ENCODE results near the gene SLC6A4.
"Not testable (repeated sequence)": the region's sequence is repeated elsewhere in the genome, so short reads cannot be mapped to it uniquely, and the experiment has no call there.

The SLC6A4 gene

GRCh38 chr17:30207655-30208054, 27.8 kb downstream of the SLC6A4 start:
- ChIA-PET CTCF (interaction anchor here (1.7 kb wide), 1 partner anchor 14 kb away, joined by 3 read pairs; no protein-coding TSS in a partner anchor), POLR2A (no interaction called here)
- no peak for DNase-seq
- H3K27ac ChIP-seq (ENCODE audit: insufficient read depth in 1 of 2, low read depth in 1 of 2, low read length in 2 of 2, poor library complexity in 1 of 2, severe bottlenecking in 2 of 2), result no peak overlapping the region
- H3K9me3 ChIP-seq (ENCODE audit: control extremely low read depth in 1 of 5, control insufficient read depth in 4 of 5, insufficient read depth in 2 of 5, low read depth in 1 of 5, low read length in 4 of 5), result no peaks in the 10 kb centered on the region
- H3K4me1 ChIP-seq (ENCODE audit: control extremely low read depth in 1 of 4, control insufficient read depth in 4 of 4, insufficient read depth in 4 of 4, low read length in 3 of 4), result peaks cover 0 to 4% (median 0%) of the 10 kb centered on the region in 4 experiments
- H3K4me3 ChIP-seq (ENCODE audit: control insufficient read depth in 1 of 7, extremely low read depth in 1 of 7, insufficient read depth in 4 of 7, low read depth in 2 of 7, low read length in 6 of 7), result no peak overlapping the region
- peaks cover 0 to 11% (median 0%) of the 10 kb centered on the region in 5 experiments for H3K27me3 ChIP-seq (replicated peaks in 2 of 5; ENCODE audit: control insufficient read depth in 4 of 5, insufficient read depth in 5 of 5, low read length in 4 of 5)
- 89% methylated on average over 9 of the region's 9 CpGs for WGBS (ENCODE audit: insufficient coverage)
- H3K36me3 ChIP-seq (ENCODE audit: control insufficient read depth in 4 of 4, insufficient read depth in 4 of 4, low read length in 3 of 4), result no peaks in the 10 kb centered on the region

- Histone ChIP-seq H3K27ac (ENCODE audit: insufficient read depth in 1 of 2, low read depth in 1 of 2, low read length in 2 of 2, poor library complexity in 1 of 2, severe bottlenecking in 2 of 2) (no peak overlapping the region), H3K4me1 (ENCODE audit: control extremely low read depth in 1 of 4, control insufficient read depth in 4 of 4, insufficient read depth in 4 of 4, low read length in 3 of 4) (peaks cover 0 to 4% (median 0%) of the 10 kb centered on the region in 4 experiments), H3K36me3 (ENCODE audit: control insufficient read depth in 4 of 4, insufficient read depth in 4 of 4, low read length in 3 of 4) (no peaks in the 10 kb centered on the region), H3K27me3 (replicated peaks in 2 of 5; ENCODE audit: control insufficient read depth in 4 of 5, insufficient read depth in 5 of 5, low read length in 4 of 5) (peaks cover 0 to 9% (median 0%) of the 10 kb centered on the region in 5 experiments), H3K4me3 (ENCODE audit: control insufficient read depth in 1 of 7, extremely low read depth in 1 of 7, insufficient read depth in 4 of 7, low read depth in 2 of 7, low read length in 6 of 7) (no peak overlapping the region), H3K9me3 (ENCODE audit: control extremely low read depth in 1 of 5, control insufficient read depth in 4 of 5, insufficient read depth in 2 of 5, low read depth in 1 of 5, low read length in 4 of 5) (no peaks in the 10 kb centered on the region)
- DNase-seq, result peak in 1 of 3 donors; percentile 3
- CTCF ChIA-PET, result interaction anchor here (1.2 kb wide), 1 partner anchor 9 kb away, joined by 3 read pairs; no protein-coding TSS in a partner anchor
- WGBS (ENCODE audit: insufficient coverage), result 93% methylated on average over 5 of the region's 6 CpGs
- POLR2A ChIA-PET, result no interaction called here
These were observed 32.0 kb downstream of the SLC6A4 start for GRCh38 chr17:30203471-30203981.

- DNase-seq; H3K27ac ChIP-seq (ENCODE audit: insufficient read depth in 1 of 2, low read depth in 1 of 2, low read length in 2 of 2, poor library complexity in 1 of 2, severe bottlenecking in 2 of 2); POLR2A ChIA-PET; H3K27me3 ChIP-seq (replicated peaks in 2 of 5; ENCODE audit: control insufficient read depth in 4 of 5, insufficient read depth in 5 of 5, low read length in 4 of 5); CTCF ChIA-PET; H3K4me1 ChIP-seq (ENCODE audit: control extremely low read depth in 1 of 4, control insufficient read depth in 4 of 4, insufficient read depth in 4 of 4, low read length in 3 of 4); H3K4me3 ChIP-seq (ENCODE audit: control insufficient read depth in 1 of 7, extremely low read depth in 1 of 7, insufficient read depth in 4 of 7, low read depth in 2 of 7, low read length in 6 of 7); H3K9me3 ChIP-seq (ENCODE audit: control extremely low read depth in 1 of 5, control insufficient read depth in 4 of 5, insufficient read depth in 2 of 5, low read depth in 1 of 5, low read length in 4 of 5); H3K36me3 ChIP-seq (ENCODE audit: control insufficient read depth in 4 of 4, insufficient read depth in 4 of 4, low read length in 3 of 4): not testable (repeated sequence)
- 99% methylated on average over 8 of the region's 9 CpGs for WGBS (ENCODE audit: insufficient coverage)
These were observed 34.8 kb downstream of the SLC6A4 start for GRCh38 chr17:30200656-30201055.

DNA sequence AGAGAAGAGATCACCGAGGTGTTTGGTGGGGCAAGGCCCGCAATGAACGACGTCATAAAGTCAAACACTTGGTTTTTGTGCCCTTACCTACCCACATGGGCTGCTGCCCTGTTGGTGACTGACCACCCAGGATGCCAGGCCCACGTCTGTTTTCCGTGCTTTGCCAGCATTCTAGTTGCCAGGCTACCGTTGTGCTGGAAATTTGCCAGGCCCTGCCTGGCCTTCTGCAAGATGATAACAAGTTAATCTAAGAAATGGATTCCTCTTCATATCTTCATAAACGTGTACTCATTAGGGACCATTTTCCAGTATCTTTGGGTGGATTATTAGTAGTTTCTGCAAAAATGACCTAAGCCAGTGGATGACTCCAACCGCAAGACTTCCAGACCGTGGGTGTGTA, 35.4 kb downstream of the SLC6A4 start:
- no peak overlapping the region for H3K4me3 ChIP-seq (ENCODE audit: control insufficient read depth in 1 of 7, extremely low read depth in 1 of 7, insufficient read depth in 4 of 7, low read depth in 2 of 7, low read length in 6 of 7)
- peaks cover 0 to 2% (median 0%) of the 10 kb centered on the region in 5 experiments for H3K27me3 ChIP-seq (replicated peaks in 2 of 5; ENCODE audit: control insufficient read depth in 4 of 5, insufficient read depth in 5 of 5, low read length in 4 of 5)
- H3K36me3 ChIP-seq (ENCODE audit: control insufficient read depth in 4 of 4, insufficient read depth in 4 of 4, low read length in 3 of 4), result no peaks in the 10 kb centered on the region
- H3K4me1 ChIP-seq (ENCODE audit: control extremely low read depth in 1 of 4, control insufficient read depth in 4 of 4, insufficient read depth in 4 of 4, low read length in 3 of 4), result no peaks in the 10 kb centered on the region
- no peak overlapping the region for H3K27ac ChIP-seq (ENCODE audit: insufficient read depth in 1 of 2, low read depth in 1 of 2, low read length in 2 of 2, poor library complexity in 1 of 2, severe bottlenecking in 2 of 2)
- ChIA-PET CTCF (no interaction called here), POLR2A (no interaction called here)
- H3K9me3 ChIP-seq (ENCODE audit: control extremely low read depth in 1 of 5, control insufficient read depth in 4 of 5, insufficient read depth in 2 of 5, low read depth in 1 of 5, low read length in 4 of 5), result no peaks in the 10 kb centered on the region
- WGBS (ENCODE audit: insufficient coverage), result 96% methylated on average over 7 of the region's 10 CpGs
- no peak for DNase-seq

DNA sequence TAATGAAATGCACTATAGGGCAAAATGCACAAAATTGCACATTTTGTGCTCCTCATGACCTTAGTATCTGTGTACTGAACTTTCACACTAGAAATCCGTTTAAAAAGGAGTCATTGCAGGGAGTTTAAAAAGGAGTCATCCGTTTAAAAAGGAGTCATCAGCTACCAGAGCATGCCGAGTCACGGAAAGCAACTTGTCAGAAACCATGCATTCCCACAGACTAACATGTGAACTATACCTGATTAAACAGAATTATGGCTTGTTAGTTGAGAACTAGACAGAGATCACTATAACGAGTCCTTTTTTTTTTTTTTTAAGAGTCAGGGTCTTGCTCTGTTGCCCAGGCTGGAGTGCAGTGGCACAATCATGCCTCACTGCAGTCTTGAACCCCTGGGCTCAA, 35.9 kb downstream of the SLC6A4 start:
- no peak overlapping the region for H3K27ac ChIP-seq (ENCODE audit: insufficient read depth in 1 of 2, low read depth in 1 of 2, low read length in 2 of 2, poor library complexity in 1 of 2, severe bottlenecking in 2 of 2)
- DNase-seq, result no peak
- H3K9me3 ChIP-seq (ENCODE audit: control extremely low read depth in 1 of 5, control insufficient read depth in 4 of 5, insufficient read depth in 2 of 5, low read depth in 1 of 5, low read length in 4 of 5), result no peaks in the 10 kb centered on the region
- no peaks in the 10 kb centered on the region for H3K36me3 ChIP-seq (ENCODE audit: control insufficient read depth in 4 of 4, insufficient read depth in 4 of 4, low read length in 3 of 4)
- ChIA-PET CTCF (interaction anchor here (1.3 kb wide), 1 partner anchor 12 kb away, joined by 3 read pairs; no protein-coding TSS in a partner anchor), POLR2A (interaction anchor here (0.7 kb wide), 1 partner anchor 125 kb away, joined by 4 read pairs; no protein-coding TSS in a partner anchor)
- 96% methylated on average over 3 of the region's 5 CpGs for WGBS (ENCODE audit: insufficient coverage)
- no peaks in the 10 kb centered on the region for H3K4me1 ChIP-seq (ENCODE audit: control extremely low read depth in 1 of 4, control insufficient read depth in 4 of 4, insufficient read depth in 4 of 4, low read length in 3 of 4)
- no peak overlapping the region for H3K4me3 ChIP-seq (ENCODE audit: control insufficient read depth in 1 of 7, extremely low read depth in 1 of 7, insufficient read depth in 4 of 7, low read depth in 2 of 7, low read length in 6 of 7)
- H3K27me3 ChIP-seq (replicated peaks in 2 of 5; ENCODE audit: control insufficient read depth in 4 of 5, insufficient read depth in 5 of 5, low read length in 4 of 5), result peaks cover 0 to 3% (median 0%) of the 10 kb centered on the region in 5 experiments

GRCh38 chr17:30197416-30197815, 38.1 kb downstream of the SLC6A4 start:
- Histone ChIP-seq H3K9me3 (ENCODE audit: control extremely low read depth in 1 of 5, control insufficient read depth in 4 of 5, insufficient read depth in 2 of 5, low read depth in 1 of 5, low read length in 4 of 5) (no peaks in the 10 kb centered on the region), H3K27ac (ENCODE audit: insufficient read depth in 1 of 2, low read depth in 1 of 2, low read length in 2 of 2, poor library complexity in 1 of 2, severe bottlenecking in 2 of 2) (no peak overlapping the region), H3K4me1 (ENCODE audit: control extremely low read depth in 1 of 4, control insufficient read depth in 4 of 4, insufficient read depth in 4 of 4, low read length in 3 of 4) (no peaks in the 10 kb centered on the region), H3K27me3 (replicated peaks in 2 of 5; ENCODE audit: control insufficient read depth in 4 of 5, insufficient read depth in 5 of 5, low read length in 4 of 5) (peaks cover 0 to 10% (median 0%) of the 10 kb centered on the region in 5 experiments), H3K36me3 (ENCODE audit: control insufficient read depth in 4 of 4, insufficient read depth in 4 of 4, low read length in 3 of 4) (no peaks in the 10 kb centered on the region), H3K4me3 (ENCODE audit: control insufficient read depth in 1 of 7, extremely low read depth in 1 of 7, insufficient read depth in 4 of 7, low read depth in 2 of 7, low read length in 6 of 7) (no peak overlapping the region)
- POLR2A ChIA-PET, result no interaction called here
- no peak for DNase-seq
- CTCF ChIA-PET, result no interaction called here
- WGBS (ENCODE audit: insufficient coverage), result 100% methylated on average over 3 of the region's 4 CpGs

- Histone ChIP-seq H3K4me3 (ENCODE audit: control insufficient read depth in 1 of 7, extremely low read depth in 1 of 7, insufficient read depth in 4 of 7, low read depth in 2 of 7, low read length in 6 of 7) (no peak overlapping the region), H3K27ac (ENCODE audit: insufficient read depth in 1 of 2, low read depth in 1 of 2, low read length in 2 of 2, poor library complexity in 1 of 2, severe bottlenecking in 2 of 2) (no peak overlapping the region), H3K36me3 (ENCODE audit: control insufficient read depth in 4 of 4, insufficient read depth in 4 of 4, low read length in 3 of 4) (no peaks in the 10 kb centered on the region), H3K27me3 (replicated peaks in 2 of 5; ENCODE audit: control insufficient read depth in 4 of 5, insufficient read depth in 5 of 5, low read length in 4 of 5) (peaks cover 0 to 10% (median 0%) of the 10 kb centered on the region in 5 experiments), H3K9me3 (ENCODE audit: control extremely low read depth in 1 of 5, control insufficient read depth in 4 of 5, insufficient read depth in 2 of 5, low read depth in 1 of 5, low read length in 4 of 5) (no peaks in the 10 kb centered on the region), H3K4me1 (ENCODE audit: control extremely low read depth in 1 of 4, control insufficient read depth in 4 of 4, insufficient read depth in 4 of 4, low read length in 3 of 4) (no peaks in the 10 kb centered on the region)
- DNase-seq, result peak in 1 of 3 donors; percentile 6
- 57% methylated on average over 1 of the region's 3 CpGs for WGBS (ENCODE audit: insufficient coverage)
- ChIA-PET CTCF (no interaction called here), POLR2A (no interaction called here)
These were observed 39.0 kb downstream of the SLC6A4 start for GRCh38 chr17:30196504-30196903.
